Stimulated activated CD4-positive, alpha-beta T cell treated with anti-CD3 and anti-CD28 coated beads, Interleukin-2, amount 100 ng/mL, for 48 hours (primary cell): ENCODE results near the gene APOL5.
"Not testable (repeated sequence)": the region's sequence is repeated elsewhere in the genome, so short reads cannot be mapped to it uniquely, and the experiment has no call there.

ENCODE experiments used
- DNase-seq, 2 donors: peaks; one replicate each; pipeline ENCODE4 v3.0.0-alpha.2; 2020

APOL5 gene, protein sequence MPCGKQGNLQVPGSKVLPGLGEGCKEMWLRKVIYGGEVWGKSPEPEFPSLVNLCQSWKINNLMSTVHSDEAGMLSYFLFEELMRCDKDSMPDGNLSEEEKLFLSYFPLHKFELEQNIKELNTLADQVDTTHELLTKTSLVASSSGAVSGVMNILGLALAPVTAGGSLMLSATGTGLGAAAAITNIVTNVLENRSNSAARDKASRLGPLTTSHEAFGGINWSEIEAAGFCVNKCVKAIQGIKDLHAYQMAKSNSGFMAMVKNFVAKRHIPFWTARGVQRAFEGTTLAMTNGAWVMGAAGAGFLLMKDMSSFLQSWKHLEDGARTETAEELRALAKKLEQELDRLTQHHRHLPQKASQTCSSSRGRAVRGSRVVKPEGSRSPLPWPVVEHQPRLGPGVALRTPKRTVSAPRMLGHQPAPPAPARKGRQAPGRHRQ

DNA sequence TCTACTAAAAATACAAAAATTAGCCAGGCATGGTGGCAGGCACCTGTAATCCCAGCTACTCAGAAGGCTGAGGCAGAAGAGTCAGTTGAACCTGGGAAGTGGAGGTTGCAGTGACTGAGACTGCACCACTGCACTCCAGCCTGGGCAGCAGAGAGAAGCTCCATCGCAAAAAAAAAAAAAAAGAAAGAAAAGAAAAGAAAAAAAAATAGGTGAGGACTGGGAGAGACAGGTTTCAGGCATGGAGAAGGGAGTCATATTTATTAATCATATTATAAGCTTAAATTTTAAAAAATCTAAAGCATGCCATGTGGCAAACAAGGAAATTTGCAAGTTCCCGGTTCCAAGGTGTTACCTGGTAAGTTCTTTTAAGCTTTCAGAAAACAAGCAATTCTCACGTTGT is at the start of gene APOL5:
TSS of gene APOL5 (plus strand) at position 301 of the 400 bp plus-strand sequence. CDS start at position 301, 0 bp downstream.
- DNase-seq = no peak

DNA sequence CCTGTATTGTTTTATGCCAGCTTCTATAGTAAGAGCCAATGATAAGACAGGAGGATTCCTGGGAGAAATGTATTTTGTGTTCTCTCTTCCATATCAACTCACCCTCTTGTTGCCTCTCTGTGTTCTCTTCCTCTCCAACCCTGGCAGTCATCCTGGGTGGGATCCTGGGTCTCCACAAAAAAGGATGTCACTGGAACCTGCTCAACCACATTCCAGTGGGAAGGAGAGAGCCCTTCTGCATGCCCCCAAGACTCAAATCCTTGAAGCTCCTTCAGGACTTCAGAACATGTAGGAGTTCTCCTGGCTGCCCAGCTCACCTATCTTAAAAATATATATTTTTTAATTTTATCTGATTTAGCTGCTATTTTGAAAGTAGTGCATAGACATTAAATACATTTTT is 43.3 kb upstream of the APOL5 start:
- DNase-seq = no peak

DNA sequence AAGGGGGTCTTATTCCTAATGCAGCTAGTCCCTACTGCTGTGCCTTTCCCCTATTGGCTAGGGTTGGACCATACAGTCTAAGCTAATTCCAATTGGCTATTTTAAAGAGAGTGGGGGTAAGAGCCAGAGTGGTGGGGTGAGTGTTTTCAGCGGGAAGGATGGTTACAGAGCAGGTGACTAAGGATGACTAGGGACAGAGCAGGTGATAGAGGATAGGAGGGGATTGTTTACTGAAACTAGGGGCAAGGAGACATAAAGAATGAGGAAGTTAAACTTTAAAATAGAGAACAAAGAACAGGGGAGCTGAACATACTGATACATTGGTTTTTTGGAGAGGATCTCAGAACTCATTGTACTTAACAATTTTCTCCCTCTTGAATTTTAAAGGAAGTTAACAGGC is 41.6 kb upstream of the APOL5 start:
- not testable (repeated sequence) for DNase-seq

DNA sequence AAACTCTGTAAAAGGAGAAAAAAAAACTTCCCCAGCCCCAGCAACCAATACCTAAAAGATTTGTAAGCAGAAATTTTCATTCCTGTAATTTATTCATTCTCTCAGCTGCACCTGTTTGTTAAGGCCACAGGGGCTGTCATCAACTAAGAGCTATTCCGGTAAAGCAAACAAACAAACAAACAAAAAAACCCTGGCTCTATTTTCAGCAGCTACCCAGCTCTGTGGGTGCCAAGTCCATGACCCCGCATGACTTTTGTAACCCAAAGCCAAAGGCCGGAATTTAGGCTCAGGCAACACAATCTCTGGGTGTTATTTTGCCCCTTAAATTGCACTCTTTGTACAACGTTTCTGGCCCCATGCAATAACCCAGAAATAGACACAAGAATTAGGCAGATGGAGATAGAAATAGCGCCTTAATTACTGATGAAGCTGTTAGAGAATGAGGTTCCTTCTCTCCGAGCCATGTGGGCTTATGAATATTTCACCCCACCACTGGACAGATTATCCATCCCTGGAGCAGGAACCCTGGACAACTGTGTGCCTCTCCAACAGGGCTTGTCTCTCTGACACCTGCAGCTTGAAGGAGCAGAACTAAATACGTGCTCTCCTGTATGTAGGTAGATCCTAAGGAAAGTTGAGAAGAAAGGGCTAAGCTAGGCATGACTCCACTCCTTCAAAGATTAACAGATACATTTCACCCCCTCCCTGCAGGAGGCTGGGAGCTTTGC is 40.0 kb upstream of the APOL5 start:
- no peak for DNase-seq

DNA sequence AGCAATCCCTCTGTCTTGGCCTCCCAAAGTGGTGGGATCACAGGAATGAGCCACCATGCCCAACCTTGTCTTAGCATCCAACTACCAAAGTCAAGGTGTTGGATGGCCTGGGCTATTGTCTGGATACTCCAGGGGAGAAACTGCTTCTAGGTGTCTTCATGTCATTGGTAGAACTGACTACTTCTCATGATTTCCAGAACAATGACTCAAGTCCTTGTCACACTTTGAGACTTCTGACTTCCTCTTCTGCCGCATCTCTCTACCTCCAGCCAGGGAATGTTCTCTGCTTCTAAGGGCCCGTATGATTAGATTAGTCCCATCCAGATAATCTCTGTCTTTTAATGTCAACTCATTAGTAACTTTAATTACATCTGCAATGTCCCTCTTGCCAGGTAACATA is 38.8 kb upstream of the APOL5 start:
- no peak for DNase-seq

DNA sequence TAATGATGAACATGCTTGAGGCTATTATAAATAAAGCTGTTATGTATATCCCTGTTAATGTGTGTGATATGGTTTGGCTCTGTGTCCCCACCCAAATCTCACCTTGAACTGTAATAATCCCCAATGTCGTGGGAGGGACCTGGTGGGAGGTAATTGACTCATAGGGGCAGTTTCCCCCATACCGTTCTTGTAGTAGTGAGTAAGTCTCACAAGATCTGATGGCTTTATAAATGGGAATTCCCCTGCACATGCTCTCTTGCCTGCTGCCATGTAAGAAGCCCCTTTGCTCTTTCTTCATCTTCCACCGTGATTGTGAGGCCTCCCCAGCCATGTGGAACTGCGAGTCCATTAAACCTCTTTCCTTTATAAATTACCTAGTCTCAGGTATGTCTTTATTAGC is 38.2 kb upstream of the APOL5 start:
- peak; percentile 27 to 38 for DNase-seq

DNA sequence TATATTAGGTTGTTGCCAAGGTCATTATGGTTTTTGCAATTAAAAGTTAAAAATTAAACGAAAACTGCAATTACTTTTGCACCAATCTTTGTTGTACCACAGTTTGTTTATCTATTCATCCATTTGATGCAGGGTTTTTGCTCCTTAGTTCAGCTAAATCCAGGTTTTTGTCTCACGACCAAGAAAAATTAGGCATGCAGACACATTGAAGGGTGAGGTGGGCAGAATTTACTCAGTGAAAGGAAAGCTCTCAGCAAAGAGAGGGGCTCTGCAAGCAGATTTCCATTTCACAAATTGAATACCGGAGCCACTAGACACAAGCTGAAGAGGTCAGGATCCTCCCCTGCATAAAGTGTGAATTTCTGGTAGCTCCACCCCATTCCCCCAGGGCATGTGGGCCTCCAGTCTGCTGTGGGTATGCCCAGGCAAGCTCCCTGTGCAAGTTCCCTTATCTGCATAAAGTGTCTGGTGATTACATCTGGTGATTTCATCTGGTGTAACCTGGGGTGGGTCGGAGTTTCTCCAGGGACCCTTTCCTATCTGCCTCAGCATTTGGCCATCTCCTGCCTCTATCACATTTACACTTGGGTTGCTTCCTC is 36.1 kb upstream of the APOL5 start:
- no peak for DNase-seq

DNA sequence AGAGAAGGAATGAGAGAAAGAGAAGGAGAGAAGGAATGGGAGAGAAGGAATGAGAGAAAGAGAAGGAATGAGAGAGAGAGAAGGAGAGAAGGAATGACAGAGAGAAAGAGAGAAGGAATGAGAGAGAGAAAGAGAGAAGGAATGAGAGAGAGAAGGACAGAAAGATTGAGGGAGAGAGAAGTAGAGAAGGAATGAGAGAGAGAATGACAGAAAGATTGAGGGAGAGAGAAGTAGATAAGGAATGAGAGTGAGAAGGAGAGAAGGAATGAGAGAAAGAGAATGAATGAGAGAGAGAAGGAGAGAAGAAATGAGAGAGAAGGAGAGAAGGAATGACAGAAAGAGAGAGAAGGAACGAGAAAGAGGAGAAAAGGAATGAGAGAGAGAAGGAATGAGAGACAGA is 34.1 kb upstream of the APOL5 start:
- no peak for DNase-seq

DNA sequence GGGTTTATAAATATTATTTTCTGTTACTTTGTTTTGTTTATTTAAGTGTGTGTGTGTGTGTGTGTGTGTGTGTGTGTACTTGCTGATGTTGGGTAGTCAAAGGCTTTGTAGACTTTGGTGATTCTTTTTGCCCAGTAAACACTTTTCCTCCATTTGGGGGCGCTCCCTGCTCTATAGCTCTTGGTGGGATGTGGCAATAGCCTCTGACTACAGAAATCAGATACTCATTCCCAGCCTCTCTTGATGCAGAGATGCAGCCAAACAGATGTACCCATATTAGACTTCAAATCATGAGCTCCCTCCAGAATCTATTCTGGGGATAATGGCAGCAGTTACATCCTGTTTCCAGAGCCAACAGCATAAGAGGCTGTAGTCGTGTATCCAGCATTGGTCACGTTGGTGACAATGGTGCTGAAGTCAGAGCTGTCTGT is 33.4 kb upstream of the APOL5 start:
- no peak for DNase-seq

DNA sequence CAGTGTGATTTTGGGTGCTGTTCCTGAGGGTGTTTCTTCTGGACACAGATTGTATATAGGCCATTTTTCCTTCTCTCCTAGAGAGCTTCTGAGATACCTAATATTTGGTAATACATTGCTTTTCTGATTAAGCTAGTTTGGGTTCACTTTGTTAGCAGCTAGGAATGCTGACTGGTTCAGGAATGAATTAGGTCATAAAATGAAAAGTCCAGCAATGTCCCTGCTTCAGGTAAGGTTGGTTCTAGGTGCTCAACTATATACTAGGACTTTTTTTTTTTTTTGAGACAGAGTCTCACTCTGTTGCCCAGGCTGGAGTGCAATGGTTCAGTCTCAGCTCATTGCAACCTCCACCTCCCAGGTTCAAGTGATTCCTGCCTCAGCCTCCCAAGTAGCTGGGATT is 32.9 kb upstream of the APOL5 start:
- no peak for DNase-seq

DNA sequence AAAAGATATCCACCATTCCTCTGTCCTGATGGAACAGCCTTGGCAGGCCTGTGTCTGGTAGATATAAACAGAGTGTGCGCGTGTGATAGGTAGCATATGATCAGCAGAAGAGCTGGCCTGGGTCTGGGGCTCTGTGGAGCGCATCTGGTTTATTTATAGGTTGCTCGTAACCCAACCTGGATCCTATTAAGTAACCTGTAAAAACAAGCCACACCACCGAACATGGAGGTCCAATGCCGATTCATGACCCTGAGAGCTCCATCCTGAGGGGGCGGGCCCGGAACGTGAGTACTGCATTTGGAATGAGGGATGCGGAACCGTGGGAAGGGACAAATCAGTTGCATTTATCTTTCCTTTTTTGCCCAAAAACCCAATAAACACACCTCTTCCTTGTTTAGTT is 31.9 kb upstream of the APOL5 start:
- DNase-seq = no peak

DNA sequence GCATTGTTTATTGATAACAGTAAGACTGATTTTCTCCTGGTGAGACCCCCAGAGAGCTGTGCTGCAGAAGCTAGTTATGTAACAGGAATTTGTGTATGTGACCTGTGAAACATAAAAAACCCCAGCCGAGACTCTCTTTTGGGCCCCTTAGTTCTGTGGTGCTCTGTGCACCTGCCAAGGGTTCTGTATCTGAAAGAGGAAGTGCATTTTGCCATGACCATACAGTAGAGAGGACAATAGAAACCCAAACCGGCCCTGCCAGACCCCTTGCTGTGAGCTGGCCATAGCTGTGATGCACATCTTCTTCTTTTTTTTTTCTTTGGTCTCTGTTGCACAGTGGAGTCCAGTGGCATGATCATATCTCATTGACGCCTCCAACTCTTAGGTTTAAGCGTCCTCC is 31.4 kb upstream of the APOL5 start:
- no peak for DNase-seq

DNA sequence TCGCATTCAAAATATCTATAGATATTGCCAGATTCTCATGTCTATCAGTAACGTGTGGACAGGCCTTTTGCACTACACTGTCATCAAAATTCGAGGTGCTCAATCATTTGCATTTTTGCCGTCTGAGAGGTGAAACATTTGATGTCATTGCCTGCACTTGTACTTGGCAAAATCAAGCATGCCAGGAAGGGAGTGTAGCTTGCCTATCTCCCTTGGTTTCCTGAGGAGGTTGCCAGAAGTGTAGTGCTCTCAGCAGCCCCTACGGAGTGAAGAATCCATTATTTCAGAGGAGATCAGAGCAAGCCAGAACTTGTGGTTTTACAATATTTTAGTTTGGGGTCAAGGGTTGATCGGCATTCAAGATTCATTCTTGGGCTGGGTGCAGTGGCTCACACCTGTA is 30.2 kb upstream of the APOL5 start:
- DNase-seq = no peak

DNA sequence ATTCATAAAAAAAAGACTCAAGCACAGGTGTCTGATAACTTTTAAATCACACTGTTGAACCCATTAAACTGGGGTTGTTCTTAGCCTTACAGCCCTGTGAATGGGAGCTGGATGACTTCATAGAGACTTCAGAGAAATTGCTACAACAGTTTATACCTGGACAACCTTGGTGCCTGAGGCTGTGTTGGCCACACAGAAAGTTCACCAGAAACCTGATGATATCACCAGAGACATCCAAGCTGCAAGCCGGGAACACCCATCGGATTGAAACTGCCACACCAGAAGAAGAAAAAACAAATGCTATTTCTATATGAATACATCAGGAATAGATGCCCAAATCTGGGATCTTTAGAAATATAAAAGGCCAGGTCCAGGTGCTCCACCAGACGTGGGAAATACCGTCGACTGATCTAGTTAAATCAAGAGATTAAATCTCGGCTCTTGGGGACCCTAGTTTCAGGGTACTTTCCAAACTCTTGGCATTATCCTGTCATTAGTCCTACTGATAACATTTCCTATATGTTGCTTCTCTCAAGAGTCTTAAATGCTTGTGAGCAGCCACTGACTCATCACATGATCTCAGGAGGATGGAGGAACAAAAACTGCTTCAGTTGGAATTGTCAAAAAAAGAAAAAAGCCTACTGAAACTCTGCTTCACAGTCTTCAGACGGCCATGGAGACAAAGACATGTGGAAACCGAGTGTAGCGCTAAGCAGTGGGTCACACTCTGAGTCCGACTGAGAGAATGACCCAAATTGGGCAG is 28.6 kb upstream of the APOL5 start:
- no peak for DNase-seq

DNA sequence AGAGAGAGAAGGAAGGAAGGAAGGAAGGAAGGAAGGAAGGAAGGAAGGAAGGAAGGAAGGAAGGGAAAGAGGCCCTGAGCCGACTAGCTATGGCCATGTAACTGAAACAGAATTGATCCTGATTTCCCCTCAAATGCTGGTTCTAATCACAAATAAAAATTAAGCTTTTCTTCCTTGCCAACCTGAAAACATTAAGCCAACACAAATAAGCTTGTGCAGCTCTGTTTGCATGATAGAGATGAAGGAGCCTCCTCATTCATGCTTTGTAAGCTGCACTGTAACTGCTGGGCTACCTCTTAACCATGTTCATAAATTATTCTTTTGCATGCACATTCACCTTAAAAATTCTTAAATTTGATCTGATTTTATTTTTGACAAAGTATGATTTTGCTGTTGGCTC is 27.7 kb upstream of the APOL5 start:
- no peak for DNase-seq

DNA sequence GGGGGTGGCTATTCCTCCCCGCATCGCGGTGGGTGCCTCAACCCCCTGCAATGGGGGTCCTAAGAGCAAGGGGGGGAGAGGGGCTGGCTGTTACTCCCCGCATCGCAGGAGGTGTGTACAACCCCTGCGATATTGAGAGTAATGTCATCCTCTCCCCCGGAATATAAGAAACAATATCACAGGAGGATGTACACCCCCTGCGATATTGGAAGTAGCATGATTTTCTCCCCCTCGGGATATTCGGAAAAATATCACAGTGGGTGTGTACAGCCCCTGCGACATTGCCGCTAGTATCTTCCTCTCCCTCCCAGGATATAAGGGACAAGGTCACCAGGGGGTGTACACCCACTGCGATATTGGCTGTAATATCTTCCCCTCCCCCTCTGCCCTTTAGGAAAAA is 22.5 kb upstream of the APOL5 start:
- no peak for DNase-seq

DNA sequence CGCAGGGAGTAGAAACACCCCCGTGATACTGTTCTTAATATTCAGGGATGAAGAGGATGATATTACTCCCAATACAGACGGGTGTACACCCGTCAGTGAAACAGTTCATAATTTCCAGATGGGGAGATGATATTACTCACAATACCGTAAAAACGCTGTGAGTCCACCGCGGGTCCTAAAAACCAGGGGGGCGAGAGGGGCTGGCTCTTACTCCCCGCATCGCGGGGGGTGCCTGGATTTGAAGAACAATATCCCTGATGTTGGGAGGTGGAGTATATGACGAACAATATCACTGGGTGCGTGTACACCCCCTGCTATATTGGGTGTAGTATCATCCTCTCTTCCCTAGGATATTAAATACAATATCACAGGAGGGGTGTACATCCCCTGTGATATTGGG is 20.5 kb upstream of the APOL5 start:
- DNase-seq = no peak

DNA sequence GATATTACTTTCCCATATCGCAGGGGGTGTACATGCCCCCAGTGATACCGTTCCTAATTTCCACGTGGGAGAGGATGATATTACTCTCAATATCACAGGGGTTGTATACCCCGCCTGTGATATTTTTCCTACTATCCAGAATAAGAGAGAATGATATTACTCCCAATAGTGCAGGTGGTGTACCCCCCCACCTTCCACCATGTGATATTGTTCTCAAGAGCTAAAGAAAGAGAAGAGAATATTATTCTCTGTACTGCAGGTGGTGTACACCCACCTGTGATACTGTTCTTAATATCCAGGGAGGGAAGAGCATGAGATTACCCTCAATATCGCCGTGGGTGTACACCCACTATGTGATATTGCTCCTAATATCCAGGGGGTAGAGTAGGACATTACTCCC is 17.8 kb upstream of the APOL5 start:
- DNase-seq = not testable (repeated sequence)

DNA sequence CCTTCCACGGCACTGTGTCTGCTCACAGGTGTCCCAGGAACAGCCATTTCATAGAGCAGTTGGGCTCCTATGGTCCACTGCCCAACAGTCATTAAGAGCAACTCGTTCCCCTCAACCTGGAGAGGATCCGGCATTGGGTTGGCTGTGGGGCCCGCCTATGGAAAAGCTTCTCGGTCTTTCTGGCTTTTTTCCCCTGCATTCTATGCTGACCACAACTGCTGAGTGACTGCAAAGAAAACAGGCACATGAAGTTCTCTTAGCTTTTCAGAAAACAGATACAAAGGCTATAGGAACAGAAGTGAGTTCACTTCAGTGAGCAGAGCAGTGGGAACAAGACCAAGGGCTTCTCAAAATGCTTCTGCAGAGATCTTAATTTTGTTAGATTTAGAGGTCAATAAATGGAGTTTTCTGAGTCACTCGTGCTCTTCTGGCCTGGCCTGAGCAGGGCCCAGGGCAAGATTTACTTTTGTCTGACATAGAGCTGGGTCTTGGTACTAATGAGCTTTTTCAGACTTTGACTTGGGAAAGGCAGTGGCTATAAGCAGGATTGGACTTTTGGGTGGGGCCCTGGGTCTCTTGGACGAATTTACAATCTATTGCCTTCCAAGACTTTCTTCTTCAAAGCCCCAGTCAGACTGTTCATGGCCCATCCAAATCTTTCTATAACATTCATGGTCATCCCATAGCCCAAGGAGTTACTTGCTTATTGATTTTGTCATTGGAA is 13.6 kb upstream of the APOL5 start:
- DNase-seq = no peak

DNA sequence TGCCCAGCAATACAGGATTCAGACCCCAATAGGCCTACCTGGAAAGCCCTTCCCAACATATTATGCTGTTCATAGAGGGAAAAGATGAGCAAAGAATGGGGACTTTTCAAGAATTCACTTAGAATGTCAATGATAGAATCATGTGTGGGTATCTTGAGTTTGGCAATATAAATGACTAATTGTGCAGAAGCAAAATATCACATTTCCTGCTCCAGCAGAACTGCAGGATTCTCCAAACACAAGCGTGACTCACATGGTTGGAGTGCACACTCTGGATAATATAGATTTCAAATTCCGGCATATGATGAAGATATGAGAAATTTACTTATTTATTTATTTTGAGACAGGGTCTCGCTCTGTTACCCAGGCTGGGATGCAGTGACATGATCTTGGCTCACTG is 12.5 kb upstream of the APOL5 start:
- DNase-seq = no peak

DNA sequence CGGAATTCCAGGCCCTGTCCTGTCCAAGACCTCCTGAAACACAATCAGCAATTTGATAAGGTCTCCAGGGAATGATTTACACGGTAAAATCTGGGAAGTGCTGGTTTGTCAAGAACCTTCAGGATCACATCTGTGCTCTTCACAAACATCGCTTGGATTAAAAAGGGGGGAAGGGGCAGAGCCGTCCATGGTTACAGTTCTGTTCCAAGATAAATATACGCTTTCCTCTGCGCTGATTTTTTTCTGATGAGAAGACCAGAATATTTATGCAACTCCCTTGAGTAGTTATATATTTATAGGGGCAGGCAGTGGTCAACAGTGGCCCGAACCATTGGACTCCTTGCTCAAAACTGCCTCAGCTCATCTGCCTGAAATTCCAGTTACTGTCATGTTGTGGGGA is 9.2 kb upstream of the APOL5 start:
- DNase-seq = no peak

DNA sequence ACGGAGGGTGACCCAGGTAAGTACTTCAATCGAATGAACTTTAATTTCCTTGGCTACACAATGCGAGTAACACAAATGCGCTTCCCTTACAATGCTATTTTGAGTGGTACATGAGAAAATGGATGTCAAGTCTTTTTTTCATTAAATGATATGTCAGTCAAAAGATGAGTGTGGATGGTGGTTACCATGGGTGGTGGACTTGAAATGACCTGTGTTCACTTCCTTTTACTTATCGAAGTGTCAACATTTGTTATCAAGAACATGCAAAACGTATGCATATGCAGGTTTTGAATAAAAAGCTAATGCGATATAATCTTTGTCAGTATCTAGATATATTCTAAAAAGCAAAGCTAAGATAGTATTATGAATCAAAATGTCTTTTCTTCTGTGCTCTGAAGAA is 8.8 kb upstream of the APOL5 start:
- no peak for DNase-seq

DNA sequence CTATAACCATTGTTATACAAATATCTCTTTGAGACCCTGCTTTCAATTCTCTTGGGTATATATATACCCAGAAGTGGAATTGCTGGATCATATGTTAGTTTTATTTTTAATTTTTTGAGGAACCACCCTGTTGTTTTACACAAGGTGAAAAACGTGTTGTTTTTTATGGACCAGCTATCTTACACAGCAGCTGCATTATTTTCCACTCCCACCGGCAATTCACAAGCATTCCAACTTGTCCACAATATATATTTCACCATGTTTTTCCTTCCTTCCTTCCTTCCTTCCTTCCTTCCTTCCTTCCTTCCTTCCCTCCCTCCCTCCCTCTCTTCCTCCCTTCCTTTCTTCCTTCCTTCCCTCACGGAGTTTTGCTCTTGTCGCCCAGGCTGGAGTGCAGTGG is 6.3 kb upstream of the APOL5 start:
- DNase-seq = no peak
